Stimulated activated CD4-positive, alpha-beta T cell treated with anti-CD3 and anti-CD28 coated beads, Interleukin-1b, Interleukin-23, amount 100 ng/mL, for 48 hours (primary cell): ENCODE measurements around the gene PAQR4.
A peak's percentile ranks its signal among the peaks of the same experiment; 100 is the strongest.

Experiments used
- DNase-seq: peaks from one replicate; pipeline ENCODE4 v3.0.0-alpha.2; 2020

The PAQR4 gene

DNA sequence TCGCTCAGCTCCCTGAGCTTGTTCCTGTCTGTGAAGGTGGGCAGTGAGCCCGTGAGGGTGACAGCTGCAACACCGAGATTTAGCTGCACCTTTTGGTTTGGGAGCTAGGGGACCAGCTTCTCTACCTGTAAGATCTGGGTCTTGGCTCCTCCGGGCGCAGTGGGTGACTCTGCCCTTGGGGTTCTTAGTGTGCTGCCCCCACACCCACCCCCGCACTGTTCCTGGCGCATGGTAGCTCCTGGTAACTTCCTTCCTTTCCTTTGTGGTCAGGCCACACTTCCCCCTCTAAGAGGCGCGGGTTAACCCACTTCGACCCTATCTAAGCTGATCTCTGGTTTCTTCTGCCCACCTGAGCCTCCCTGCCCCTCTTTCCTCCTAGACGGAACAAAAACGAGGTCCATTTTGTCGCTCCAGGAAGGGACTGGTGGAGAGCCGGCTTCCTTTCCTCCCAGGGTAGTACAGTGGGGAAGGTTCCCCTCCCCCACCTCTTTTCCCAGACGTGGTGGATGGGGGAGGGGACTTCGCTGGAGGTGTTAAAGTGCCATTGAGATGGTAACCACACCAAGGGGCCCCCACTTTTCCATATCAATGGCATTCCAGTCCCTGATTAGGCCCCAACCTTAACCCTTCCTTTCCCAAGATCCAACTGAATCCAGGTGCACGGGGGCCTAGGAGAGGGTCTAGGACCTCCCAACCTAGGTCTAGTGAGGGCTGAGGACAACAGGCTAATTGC lies 39.0 kb downstream of the PAQR4 start:
- DNase-seq: no peak

GRCh38 chr16:3008690-3009037 lies 39.5 kb downstream of the PAQR4 start:
- no peak for DNase-seq

GRCh38 chr16:3009568-3010390 lies 40.6 kb downstream of the PAQR4 start:
- DNase-seq: no peak

- no peak for DNase-seq
Measured at GRCh38 chr16:3010510-3010909, 41.4 kb downstream of the PAQR4 start.

DNA sequence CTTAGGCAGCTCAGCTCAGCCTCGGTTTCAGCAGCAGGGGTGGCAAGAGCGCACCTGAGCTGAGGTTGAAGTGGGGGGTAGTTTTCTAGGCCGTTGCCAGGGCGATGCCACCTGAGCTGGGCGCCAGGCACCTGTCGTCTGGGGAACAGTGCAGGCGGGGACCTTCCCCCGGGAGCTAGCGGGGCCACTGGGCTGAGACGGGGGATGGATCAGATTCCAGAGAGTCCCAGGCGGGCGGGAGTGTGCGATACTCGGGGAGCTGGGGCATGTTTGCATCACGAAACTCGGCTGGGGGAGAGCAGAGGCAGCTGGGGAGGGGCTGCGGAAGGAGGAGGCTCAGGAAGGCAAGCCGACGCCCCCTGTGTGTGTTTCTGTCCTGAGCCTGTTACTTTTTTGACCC lies 43.1 kb downstream of the PAQR4 start:
- DNase-seq: no peak

DNA sequence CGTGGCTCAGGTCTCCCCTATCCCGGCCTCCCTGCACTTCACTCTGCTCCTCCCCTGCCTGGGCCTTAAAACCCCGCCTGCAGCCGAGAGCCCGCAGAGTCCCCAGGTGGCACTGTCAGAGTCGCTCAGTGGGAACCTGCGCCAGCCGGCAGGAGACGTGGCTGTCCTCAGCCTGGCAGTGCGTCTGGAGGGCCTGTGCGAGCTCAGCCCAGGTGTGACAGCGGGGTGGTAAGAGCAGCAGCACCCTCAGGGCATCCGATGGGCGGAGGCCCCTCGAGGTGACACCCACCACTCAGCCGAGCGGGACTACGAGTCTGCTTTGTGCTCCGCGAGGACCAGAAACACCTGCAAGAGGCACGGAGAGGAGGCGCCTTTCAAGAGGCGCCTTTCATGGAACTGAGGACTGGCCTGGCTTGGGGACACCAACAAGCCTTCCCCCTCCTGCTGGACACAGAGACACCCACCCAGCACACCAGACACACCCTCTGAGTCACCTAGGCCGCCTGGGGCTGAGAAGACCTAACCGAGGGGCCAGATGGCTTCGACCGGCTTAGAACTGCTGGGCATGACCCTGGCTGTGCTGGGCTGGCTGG lies 43.8 kb downstream of the PAQR4 start, which contains the start of gene CLDN9:
Gene CLDN9, plus strand, starts transcription at position 96 of the 593 bp plus-strand sequence. Its CDS starts 440 bp downstream, at position 536.
- DNase-seq: no peak

GRCh38 chr16:3013491-3013951 lies 44.4 kb downstream of the PAQR4 start:
- DNase-seq: no peak

DNA sequence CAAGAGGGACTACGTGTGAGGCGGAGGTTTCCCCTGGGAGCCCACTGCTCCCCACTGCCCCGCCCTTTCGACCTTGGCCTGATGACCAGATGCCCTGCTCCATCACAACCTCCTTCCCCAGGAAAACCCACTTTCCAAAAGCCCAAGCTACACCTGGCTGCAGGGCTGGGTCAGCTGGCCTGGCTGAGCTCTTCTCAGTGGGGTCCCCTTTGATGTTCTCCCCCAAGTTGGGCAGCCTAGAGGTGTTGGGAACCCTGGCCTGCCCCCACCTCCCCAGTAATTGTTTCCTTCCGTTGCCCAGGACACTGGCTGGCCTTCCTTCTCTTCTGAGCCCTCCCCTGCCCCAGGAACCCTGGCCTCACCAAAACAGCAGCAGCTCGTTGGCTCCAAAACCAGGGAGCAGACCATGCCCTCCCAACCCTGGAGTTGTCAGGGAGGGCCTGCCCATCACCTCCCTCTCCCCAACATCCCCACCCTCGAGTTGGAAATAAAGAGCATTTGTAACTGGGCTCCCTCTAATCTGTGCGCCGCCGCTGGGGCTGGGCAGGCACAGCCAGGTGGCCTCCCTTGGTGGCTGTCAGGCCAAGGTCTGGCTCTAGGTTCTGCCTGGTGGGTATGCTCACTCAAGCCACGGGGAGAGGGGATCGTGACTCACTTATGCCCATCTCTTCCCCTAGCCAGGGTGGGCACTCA lies 45.0 kb downstream of the PAQR4 start:
- DNase-seq: no peak

DNA sequence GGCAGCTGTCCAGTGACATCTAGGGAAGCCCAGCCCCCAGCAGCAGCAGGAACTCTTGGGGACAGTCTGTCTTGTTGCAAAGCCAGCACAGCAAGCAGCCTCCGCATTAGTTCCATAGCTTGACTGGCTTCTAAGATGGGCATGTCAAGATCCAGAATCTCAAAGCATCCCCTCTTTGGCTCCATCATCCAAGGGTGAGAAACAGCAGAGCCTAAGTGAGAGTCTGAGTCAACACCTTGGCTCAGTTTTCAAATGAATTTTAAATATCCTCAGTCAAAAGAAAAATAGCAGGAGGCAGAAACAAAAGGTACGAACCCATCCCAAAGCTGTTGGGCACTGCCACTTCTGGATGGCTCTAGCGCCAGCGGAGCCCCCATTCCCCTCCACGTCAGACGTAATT lies 45.8 kb downstream of the PAQR4 start:
- DNase-seq: no peak

DNA sequence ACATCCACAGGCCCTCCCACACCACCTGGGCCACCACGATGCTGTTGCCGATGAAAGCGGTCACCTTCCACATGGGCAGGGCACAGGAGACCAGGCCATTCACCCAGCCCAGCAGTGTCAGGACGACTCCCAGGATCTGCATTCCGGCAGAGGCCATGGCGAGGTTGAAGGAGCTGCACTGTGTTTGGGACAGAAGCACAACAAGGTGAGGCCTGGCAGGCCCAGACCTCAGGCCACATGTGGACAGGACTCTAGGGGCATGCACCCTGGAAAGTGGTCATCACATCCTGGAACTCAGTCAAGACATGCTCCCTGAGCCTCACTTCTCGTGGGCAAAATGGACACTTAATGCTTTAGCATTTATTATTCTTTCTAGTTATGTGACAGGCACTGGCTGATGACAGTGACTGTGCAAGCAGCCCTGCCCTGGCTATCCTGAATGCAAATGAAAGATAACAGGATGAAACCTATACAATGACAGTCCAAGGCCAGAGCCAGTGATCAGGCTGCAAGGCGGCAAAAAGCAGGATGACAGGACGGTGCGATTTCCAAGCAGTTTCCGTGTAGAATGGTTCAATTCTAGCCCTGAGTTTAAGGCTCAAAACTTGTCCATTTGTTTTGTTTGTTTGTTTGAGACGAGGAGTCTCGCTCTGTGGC lies 46.8 kb downstream of the PAQR4 start:
- DNase-seq: no peak

GRCh38 chr16:3017344-3017743 lies 48.2 kb downstream of the PAQR4 start:
- no peak for DNase-seq

DNA sequence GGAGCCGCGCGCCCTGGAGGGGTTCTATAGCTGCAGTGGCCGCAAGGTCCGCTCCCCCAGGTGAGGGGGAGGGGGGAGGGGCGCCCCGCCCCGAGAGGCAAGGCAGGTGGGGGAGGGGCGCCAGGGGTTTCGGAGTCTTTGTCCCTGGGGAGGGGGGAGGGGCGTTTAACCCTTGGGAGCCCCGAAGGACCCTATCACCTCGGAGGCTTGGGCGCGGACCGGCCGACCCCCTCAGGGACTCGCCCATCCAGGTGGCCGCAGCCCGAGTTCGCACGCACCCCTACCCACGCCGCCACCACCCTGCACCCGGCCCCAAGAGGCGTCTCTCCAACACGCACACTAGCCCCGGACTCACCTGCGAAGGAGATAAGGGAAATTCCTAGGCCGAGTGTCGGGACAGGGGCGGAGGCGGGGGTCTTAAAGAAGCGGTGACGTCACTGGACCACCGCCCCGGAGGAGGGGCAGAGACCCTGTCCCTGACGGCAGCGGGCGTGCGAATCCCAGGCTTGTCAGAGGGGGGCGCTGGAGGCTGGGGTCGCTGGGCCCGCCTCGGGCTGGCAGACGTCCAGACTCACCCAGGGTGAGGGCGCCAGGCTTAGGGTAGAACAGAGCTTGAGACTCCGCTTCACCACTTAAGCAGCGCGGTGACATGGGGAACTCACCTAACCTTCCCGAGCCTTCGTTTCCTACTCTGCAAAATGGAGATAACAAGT lies 48.8 kb downstream of the PAQR4 start, which contains the start of gene CLDN6:
Gene CLDN6, minus strand, starts transcription at position 390 of the 713 bp plus-strand sequence. CDS start 2,162 bp downstream, outside the sequence.
- DNase-seq: peak; percentile 52

DNA sequence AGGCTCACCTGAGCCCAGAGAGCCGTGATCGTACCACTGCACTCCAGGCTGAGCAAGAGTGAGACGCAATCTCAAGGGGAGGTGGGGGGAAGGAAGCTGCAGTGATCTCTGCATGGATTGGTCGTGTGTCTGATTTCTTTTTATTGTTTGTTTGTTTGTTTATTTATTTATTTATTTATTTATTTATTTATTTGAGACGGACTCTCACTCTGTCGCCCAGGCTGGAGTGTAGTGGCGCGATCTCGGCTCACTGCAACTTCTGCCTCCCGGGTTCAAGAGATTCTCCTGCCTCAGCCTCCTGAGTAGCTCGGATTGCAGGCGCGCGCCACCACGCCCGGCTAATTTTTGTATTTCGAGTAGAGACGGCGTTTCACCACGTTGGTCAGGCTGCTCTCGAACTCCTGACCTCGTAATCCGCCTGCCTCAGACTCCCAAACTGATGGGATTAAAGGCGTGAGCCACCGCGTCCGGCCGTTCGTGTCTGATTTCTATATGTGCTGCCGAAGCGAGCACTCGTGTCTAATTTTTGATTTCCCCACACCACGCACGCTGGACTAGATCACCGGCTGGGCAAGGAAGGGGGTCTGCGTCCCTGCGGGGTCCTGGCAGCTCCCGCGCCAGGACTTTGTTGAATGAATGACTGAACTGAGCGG lies 50.6 kb downstream of the PAQR4 start:
- no peak for DNase-seq

- peak; percentile 66 for DNase-seq
Measured at GRCh38 chr16:3020247-3020603, 51.1 kb downstream of the PAQR4 start, which contains the start of gene TNFRSF12A. TNFRSF12A (plus strand) TSS chr16:3020368; CDS start chr16:3020398, 30 bp downstream.

GRCh38 chr16:3020604-3021448 lies 51.7 kb downstream of the PAQR4 start:
- DNase-seq: peak; percentile 50

- peak; percentile 94 for DNase-seq
Measured at GRCh38 chr16:3021449-3022207, 52.5 kb downstream of the PAQR4 start.

- DNase-seq: peak; percentile 90
Measured at GRCh38 chr16:3022208-3022683, 53.1 kb downstream of the PAQR4 start.

GRCh38 chr16:3022684-3023414 lies 53.7 kb downstream of the PAQR4 start:
- DNase-seq: no peak
